Glutamatergic neuron (in vitro differentiated cells): ENCODE measurements around the gene HOXB1. TPM values are rescaled to one million over a fixed set of nuclear protein-coding genes. Genes with fewer than 3 reads are reported as not detected.

Experiments used
- DNase-seq: peaks from one replicate; pipeline ENCODE4 v3.0.0; 2022
- H3K27ac Mint-ChIP-seq: one replicate; pipeline ENCODE4 v1.8.0; 2020; ENCODE audit warnings: mild to moderate bottlenecking, mixed read lengths, inconsistent platforms; ENCODE audit not compliant: unreplicated experiment
- H3K27me3 Mint-ChIP-seq: one replicate; pipeline ENCODE4 v1.8.0; 2020; ENCODE audit warnings: mild to moderate bottlenecking, moderate library complexity, mixed read lengths, inconsistent platforms; ENCODE audit not compliant: unreplicated experiment
- H3K36me3 Mint-ChIP-seq: one replicate; pipeline ENCODE4 v1.8.0; 2020; ENCODE audit warnings: mild to moderate bottlenecking, mixed read lengths, inconsistent platforms; ENCODE audit not compliant: unreplicated experiment
- H3K4me1 Mint-ChIP-seq: one replicate; pipeline ENCODE4 v1.8.0; 2020; ENCODE audit warnings: mild to moderate bottlenecking, low read depth, mixed read lengths, inconsistent platforms; ENCODE audit not compliant: unreplicated experiment
- H3K4me3 Mint-ChIP-seq: one replicate; pipeline ENCODE4 v1.8.0; 2020; ENCODE audit warnings: mild to moderate bottlenecking, mixed read lengths, inconsistent platforms; ENCODE audit not compliant: unreplicated experiment
- H3K9me3 Mint-ChIP-seq: one replicate; pipeline ENCODE4 v1.8.0; 2020; ENCODE audit warnings: mild to moderate bottlenecking, moderate library complexity, mixed read lengths, inconsistent platforms; ENCODE audit not compliant: unreplicated experiment
- CTCF ChIP-seq: fragments of 200-600 bp; sonication (generic); IDR thresholded peaks from one replicate; pipeline ENCODE4 v1.5.0; 2021; ENCODE audit not compliant: partially characterized antibody, unreplicated experiment
- total RNA-seq: library from RNA; stranded (reverse); fragmentation: NEBNext Ultra II Directional; extraction: Animal tissue kit (Norgen Biotek cat#: 25700); gene quantifications from one replicate; pipeline ENCODE4 v1.2.1, GENCODE V29; 2021; ENCODE audit not compliant: unreplicated experiment

HOXB1 gene
- total RNA-seq, 1 donor from 2014 or later: not detected

- Mint-ChIP-seq H3K27me3 (peaks cover 4% of the 10 kb centered on the region), H3K36me3 (no peaks in the 10 kb centered on the region), H3K4me1 (no peaks in the 10 kb centered on the region), H3K9me3 (no peaks in the 10 kb centered on the region), H3K4me3 (no peak overlapping the region), H3K27ac (no peak overlapping the region)
- no peak for DNase-seq
- no peak for TF ChIP-seq CTCF
These were observed 28.5 kb downstream of the HOXB1 start for GRCh38 chr17:48502312-48502711.

GRCh38 chr17:48500435-48501426 lies 30.1 kb downstream of the HOXB1 start:
- H3K27me3 Mint-ChIP-seq: peaks cover 4% of the 10 kb centered on the region
- no peak for DNase-seq
- TF ChIP-seq CTCF: no peak

GRCh38 chr17:48499735-48500434 lies 30.9 kb downstream of the HOXB1 start:
- no peak for TF ChIP-seq CTCF
- H3K36me3 Mint-ChIP-seq: no peaks in the 10 kb centered on the region
- DNase-seq: no peak
- no peaks in the 10 kb centered on the region for H3K4me1 Mint-ChIP-seq
- no peaks in the 10 kb centered on the region for H3K9me3 Mint-ChIP-seq
- no peak overlapping the region for H3K27ac Mint-ChIP-seq
- H3K4me3 Mint-ChIP-seq: no peak overlapping the region
- H3K27me3 Mint-ChIP-seq: peaks cover 4% of the 10 kb centered on the region

More at GRCh38 chr17:48500435-48501426, 30.1 kb downstream of the HOXB1 start:
- Mint-ChIP-seq H3K9me3 (no peaks in the 10 kb centered on the region), H3K27ac (no peak overlapping the region), H3K36me3 (no peaks in the 10 kb centered on the region), H3K4me3 (no peak overlapping the region), H3K4me1 (no peaks in the 10 kb centered on the region)

GRCh38 chr17:48499248-48499647 lies 31.6 kb downstream of the HOXB1 start:
- H3K9me3 Mint-ChIP-seq: no peaks in the 10 kb centered on the region
- no peaks in the 10 kb centered on the region for H3K36me3 Mint-ChIP-seq
- H3K27ac Mint-ChIP-seq: no peak overlapping the region
- no peak overlapping the region for H3K4me3 Mint-ChIP-seq
- no peak for TF ChIP-seq CTCF
- peaks cover 6% of the 10 kb centered on the region for H3K27me3 Mint-ChIP-seq
- DNase-seq: no peak
- H3K4me1 Mint-ChIP-seq: no peaks in the 10 kb centered on the region
